ENCODE measurements around the gene CUX1.

DNA sequence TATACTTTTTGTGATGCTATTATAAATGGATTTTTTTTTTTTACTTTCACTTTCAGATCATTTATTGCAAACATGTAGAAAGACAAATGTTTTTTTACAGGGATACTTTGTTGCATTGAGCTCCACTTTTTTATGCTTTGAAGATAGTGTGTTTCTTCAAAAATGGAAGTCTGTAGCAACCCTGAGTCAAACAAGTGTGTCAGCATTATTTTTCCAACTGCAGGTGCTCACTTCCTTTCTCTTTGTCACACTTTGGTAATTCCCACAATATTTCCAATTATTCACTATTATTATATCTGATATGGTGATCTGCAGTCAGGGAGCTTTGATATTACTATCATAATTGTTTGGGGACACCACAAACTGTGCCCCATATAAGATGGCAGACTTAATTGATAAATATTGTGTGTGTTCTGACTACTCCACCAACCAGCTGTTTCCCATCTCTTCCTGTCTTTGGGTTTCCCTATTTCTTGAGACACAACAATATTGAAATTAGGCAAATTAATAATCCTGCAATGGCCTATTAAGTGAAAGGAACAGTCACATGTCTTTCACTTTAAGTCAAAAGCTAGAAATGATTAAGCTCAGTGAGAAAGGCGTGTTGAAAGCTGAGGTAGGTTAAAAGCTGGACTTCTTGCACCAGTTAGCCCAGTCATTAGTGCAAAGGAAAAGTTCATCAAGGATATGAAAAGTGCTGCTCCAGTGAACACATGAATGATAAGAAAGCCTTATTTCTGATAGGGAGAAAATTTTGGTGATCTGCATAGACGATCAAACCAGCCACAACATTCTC lies 238.0 kb downstream of the CUX1 start:
- TF ChIP-seq, protein P1, sequence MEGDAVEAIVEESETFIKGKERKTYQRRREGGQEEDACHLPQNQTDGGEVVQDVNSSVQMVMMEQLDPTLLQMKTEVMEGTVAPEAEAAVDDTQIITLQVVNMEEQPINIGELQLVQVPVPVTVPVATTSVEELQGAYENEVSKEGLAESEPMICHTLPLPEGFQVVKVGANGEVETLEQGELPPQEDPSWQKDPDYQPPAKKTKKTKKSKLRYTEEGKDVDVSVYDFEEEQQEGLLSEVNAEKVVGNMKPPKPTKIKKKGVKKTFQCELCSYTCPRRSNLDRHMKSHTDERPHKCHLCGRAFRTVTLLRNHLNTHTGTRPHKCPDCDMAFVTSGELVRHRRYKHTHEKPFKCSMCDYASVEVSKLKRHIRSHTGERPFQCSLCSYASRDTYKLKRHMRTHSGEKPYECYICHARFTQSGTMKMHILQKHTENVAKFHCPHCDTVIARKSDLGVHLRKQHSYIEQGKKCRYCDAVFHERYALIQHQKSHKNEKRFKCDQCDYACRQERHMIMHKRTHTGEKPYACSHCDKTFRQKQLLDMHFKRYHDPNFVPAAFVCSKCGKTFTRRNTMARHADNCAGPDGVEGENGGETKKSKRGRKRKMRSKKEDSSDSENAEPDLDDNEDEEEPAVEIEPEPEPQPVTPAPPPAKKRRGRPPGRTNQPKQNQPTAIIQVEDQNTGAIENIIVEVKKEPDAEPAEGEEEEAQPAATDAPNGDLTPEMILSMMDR (IDR thresholded peaks at IDR 0.05 in 2 of 3, conservative IDR thresholded peaks at IDR 0.05 in 1 of 3; ENCODE audit: control insufficient read depth in 2 of 3, extremely low read depth in 1 of 3, insufficient read depth in 1 of 3, low read depth in 3 of 3, low read length in 3 of 3) = no peak
- TF ChIP-seq TCF7 (IDR thresholded peaks at IDR 0.05; ENCODE audit: borderline replicate concordance) = no peak
- TF ChIP-seq MXI1 (IDR thresholded peaks at IDR 0.05; ENCODE audit: low read depth, low read length) = no peak
- TF ChIP-seq, protein P2, sequence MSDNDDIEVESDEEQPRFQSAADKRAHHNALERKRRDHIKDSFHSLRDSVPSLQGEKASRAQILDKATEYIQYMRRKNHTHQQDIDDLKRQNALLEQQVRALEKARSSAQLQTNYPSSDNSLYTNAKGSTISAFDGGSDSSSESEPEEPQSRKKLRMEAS (IDR thresholded peaks at IDR 0.05; ENCODE audit: low read depth, low read length) = no peak
- no peak for TF ChIP-seq EZH2 (IDR thresholded peaks at IDR 0.05; ENCODE audit: borderline replicate concordance, control insufficient read depth, low read depth, low read length)
- no peak for TF ChIP-seq POLR2A (IDR thresholded peaks at IDR 0.05; ENCODE audit: low read depth, low read length)
- no peak for TF ChIP-seq CHD4 (IDR thresholded peaks at IDR 0.05)
- TF ChIP-seq, protein P3, sequence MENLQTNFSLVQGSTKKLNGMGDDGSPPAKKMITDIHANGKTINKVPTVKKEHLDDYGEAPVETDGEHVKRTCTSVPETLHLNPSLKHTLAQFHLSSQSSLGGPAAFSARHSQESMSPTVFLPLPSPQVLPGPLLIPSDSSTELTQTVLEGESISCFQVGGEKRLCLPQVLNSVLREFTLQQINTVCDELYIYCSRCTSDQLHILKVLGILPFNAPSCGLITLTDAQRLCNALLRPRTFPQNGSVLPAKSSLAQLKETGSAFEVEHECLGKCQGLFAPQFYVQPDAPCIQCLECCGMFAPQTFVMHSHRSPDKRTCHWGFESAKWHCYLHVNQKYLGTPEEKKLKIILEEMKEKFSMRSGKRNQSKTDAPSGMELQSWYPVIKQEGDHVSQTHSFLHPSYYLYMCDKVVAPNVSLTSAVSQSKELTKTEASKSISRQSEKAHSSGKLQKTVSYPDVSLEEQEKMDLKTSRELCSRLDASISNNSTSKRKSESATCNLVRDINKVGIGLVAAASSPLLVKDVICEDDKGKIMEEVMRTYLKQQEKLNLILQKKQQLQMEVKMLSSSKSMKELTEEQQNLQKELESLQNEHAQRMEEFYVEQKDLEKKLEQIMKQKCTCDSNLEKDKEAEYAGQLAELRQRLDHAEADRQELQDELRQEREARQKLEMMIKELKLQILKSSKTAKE (IDR thresholded peaks at IDR 0.05; ENCODE audit: low read depth, poor library complexity, severe bottlenecking) = peak; percentile 19
- peak in 1 of 2 experiments; percentile 32; a peak in 1 of 4 replicates for TF ChIP-seq EP300 (IDR thresholded peaks at IDR 0.05; ENCODE audit: borderline replicate concordance in 1 of 2, control insufficient read depth in 1 of 2, low read depth in 2 of 2, low read length in 2 of 2)
- TF ChIP-seq, protein P4, sequence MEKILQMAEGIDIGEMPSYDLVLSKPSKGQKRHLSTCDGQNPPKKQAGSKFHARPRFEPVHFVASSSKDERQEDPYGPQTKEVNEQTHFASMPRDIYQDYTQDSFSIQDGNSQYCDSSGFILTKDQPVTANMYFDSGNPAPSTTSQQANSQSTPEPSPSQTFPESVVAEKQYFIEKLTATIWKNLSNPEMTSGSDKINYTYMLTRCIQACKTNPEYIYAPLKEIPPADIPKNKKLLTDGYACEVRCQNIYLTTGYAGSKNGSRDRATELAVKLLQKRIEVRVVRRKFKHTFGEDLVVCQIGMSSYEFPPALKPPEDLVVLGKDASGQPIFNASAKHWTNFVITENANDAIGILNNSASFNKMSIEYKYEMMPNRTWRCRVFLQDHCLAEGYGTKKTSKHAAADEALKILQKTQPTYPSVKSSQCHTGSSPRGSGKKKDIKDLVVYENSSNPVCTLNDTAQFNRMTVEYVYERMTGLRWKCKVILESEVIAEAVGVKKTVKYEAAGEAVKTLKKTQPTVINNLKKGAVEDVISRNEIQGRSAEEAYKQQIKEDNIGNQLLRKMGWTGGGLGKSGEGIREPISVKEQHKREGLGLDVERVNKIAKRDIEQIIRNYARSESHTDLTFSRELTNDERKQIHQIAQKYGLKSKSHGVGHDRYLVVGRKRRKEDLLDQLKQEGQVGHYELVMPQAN (conservative IDR thresholded peaks at IDR 0.05) = no peak
- no peak for TF ChIP-seq POLR2AphosphoS5 (IDR thresholded peaks at IDR 0.05; ENCODE audit: low read length)
- TF ChIP-seq, protein P5, sequence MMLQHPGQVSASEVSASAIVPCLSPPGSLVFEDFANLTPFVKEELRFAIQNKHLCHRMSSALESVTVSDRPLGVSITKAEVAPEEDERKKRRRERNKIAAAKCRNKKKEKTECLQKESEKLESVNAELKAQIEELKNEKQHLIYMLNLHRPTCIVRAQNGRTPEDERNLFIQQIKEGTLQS (IDR thresholded peaks at IDR 0.05; ENCODE audit: borderline replicate concordance, extremely low read depth, low read depth, low read length) = no peak
